HUDEP-2 (cell line): ENCODE data around the gene FAM180A.
"Not testable (repeated sequence)": the region's sequence is repeated elsewhere in the genome, so short reads cannot be mapped to it uniquely, and the experiment has no call there.

Source experiments
- DNase-seq, 76 experiments: peaks; one replicate each; lab custom pipeline; 2025; ENCODE audit not compliant: unreplicated experiment in 76 of 76; lab: John Stamatoyannopoulos, UW

FAM180A gene

GRCh38 chr7:135715055-135715522 lies 33.5 kb downstream of the FAM180A start:
- no peak for DNase-seq

GRCh38 chr7:135714534-135715009 lies 34.0 kb downstream of the FAM180A start:
- DNase-seq, result no peak

DNA sequence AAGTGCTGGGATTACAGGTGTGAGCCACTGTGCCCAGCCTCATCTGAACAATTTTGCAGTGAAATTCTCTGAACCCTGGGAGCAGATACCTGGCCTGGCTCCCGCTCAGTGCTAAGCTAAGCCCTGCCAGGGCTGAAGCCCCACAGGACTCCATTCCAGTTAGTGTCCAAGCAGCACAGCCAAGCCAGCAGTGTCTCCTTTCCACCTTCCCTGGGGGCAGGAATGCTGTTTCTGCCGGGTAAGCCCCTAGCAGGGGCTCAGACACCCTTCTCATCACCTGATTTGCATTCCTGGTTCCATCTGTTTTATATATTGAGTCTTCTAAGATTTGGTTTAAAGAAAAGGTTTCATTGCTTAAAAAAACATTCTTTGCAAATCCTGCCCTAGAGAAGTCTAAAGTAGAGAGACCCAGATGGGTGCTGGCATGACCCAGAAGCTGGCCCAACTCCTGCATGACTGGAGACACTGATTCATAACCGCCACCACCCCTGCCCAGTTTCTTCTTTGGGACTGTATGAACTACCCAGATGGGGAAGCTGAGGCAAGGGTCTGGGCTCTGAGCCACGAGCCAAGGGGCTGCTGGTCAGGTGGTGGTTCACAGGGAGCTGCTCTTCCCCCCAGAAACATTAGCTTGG lies 34.7 kb downstream of the FAM180A start:
- DNase-seq, result no peak

GRCh38 chr7:135712796-135713195 lies 35.8 kb downstream of the FAM180A start:
- no peak for DNase-seq

GRCh38 chr7:135712182-135712782 lies 36.3 kb downstream of the FAM180A start:
- no peak for DNase-seq

- no peak for DNase-seq
Observed at GRCh38 chr7:135711139-135711469, 37.5 kb downstream of the FAM180A start.

- DNase-seq, result peak in 15 of 76 experiments; percentile 2 to 38 (median 12)
Observed at GRCh38 chr7:135710417-135711138, 38.0 kb downstream of the FAM180A start.

DNA sequence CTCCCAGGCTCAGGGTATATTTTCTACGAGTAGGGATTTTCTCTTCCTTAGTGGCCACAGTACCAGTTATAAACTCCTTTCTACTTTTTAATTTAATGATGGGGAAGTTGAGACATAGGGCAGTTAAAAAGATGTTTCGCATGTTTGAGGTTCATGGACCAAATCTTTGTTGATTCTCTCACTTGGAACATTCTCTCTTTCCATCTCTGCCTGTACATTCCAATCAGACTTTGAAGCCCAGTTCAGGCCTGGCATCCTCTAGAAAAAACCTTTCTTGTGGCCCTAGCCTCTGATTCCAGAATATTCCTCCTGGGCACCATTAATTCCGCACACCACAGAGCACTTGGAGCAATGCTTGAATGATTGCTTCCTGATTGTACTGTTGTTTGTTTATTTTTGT lies 39.1 kb downstream of the FAM180A start:
- no peak for DNase-seq

DNA sequence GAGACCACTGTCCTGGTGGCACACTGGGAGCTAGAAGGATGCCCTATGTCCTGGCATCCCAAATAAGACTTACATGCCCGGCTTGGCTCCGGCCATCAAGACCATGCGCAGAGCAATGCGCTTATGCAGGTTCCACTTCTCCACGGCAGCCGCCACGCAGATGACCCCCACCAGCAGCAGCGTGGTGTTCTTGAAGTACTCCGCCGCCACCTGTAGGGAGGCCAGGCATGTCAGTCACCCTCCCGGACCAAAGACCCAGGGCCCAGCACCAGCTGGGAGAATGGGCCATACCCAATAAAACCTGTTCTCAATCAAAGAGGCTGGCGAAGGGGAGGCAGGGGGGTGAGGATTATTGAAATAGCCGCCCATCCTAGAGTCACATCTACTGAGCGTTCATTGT lies 40.6 kb downstream of the FAM180A start:
- DNase-seq, result no peak

DNA sequence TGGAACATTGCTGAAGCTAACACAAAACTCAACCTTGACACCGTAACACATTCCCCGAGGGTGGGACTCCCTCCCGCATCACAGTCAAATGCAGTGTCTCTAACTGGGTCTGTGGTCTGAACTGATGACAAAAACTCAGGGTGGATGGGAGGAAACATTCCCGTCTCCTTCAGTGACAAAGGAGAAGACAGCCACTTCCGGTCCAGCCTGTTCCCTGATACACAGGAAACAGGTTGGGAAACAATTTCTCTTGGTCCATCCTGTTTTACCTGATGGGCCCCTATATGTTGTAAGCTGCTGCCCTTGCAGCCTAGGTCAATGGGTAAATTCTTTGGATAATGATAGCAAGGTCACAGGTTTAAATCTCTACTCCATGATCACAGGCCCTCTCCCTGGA lies 41.0 kb downstream of the FAM180A start:
- DNase-seq, result no peak

DNA sequence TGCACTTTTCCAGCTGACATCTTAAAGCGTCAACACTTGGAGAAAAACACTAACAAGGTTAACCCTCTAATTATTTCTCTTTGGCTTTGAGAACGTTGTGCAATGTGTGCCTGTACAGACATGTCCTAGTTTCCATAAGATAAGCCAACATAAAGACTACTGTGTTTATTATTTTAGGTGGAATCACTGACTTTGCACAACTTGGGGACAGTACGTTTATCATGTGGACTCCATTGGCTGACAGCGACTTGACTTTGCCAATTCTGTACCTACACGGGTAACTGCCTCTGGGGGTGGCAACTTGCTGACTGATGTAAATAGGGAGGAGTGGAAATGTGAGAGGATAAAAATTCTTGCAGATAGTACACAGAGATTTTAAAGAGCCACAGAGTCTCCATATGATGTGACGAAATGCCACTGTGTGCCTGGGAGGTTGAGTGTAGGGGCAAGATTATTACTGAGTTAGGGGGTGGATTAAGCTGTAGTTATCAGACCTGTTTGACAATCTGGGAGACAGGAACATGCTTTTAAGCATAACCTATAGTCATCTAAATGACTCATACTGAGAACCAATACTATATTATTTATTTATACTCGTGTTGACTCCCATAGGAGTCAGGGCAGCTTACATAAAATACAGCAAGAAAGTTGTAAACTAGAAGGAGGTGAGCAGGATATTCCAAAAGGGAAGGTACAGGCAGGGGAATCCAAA lies 41.6 kb downstream of the FAM180A start:
- DNase-seq, result no peak

- DNase-seq, result no peak
Observed at GRCh38 chr7:135706038-135706742, 42.4 kb downstream of the FAM180A start.

- DNase-seq, result no peak
Observed at GRCh38 chr7:135704698-135705097, 43.9 kb downstream of the FAM180A start.

GRCh38 chr7:135704074-135704473 lies 44.5 kb downstream of the FAM180A start:
- DNase-seq, result peak in 11 of 76 experiments; percentile 1 to 24 (median 9)

- DNase-seq, result no peak
Observed at GRCh38 chr7:135697276-135698049, 51.1 kb downstream of the FAM180A start.

GRCh38 chr7:135693558-135693957 lies 55.1 kb downstream of the FAM180A start:
- no peak for DNase-seq

- not testable (repeated sequence) for DNase-seq
Observed at GRCh38 chr7:135692606-135693005, 56.0 kb downstream of the FAM180A start.

DNA sequence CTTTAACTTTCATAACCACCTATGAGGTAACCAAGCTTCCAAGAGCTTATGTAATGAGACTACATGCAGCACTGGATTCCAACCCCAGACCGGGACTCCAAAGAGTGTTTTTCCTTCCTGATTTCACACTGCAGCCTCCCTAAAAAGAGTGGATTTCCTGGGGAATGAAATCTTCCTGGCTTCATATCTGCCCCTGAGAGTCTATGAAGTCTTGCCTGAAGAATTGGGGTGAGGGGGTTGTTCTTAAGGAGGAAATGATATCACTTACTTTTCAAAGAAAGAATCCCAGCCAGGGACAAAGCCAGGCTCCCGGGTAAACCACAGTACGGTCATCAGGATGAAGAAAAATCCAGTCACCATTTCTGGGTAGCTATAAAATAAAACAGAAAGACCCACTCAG lies 56.6 kb downstream of the FAM180A start:
- DNase-seq, result no peak

DNA sequence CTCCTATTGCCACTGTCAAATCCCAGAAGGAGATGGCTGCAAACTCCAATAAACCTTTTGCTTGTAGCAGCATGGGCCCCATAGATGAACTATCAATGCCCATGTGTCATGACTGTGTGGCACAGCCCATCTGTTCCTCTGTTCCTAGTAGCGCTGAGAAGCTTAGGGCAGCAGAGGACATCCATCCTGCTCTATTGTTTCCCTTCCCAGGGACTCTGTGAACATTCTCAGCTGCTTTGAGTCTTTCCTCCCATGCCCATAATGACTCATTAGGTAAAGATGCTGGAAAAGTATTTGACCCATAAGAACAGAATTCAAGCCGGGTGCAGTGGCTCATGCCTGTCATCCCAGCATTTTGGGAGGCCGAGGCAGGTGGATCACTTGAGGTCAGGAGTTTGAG lies 58.0 kb downstream of the FAM180A start:
- DNase-seq, result no peak

DNA sequence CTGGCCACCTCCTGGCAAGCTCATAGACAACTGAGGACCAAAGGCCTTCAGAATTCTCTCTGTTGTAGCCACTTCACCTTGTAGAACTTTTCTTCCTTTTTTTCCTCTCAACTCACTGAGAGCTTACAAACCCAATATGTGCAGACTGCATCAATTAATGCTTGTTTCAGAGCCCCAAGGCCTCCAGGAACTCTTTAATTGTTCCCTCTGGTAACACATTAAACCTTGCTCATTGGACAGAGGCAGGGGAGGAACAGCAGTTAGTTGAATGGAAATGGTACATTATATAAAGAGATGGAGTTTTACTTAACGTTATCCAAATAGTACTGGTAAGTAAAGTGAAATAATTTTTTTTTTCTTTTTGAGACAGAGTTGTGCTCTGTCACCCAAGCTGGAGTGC lies 61.1 kb downstream of the FAM180A start:
- no peak for DNase-seq
